GOT3 (cell line): ENCODE measurements around the gene RNF183.
A peak's percentile ranks its signal among the peaks of the same experiment; 100 is the strongest.

Experiments used
- DNase-seq: peaks from one replicate; lab custom pipeline; 2025; ENCODE audit warnings: mixed read lengths; lab: John Stamatoyannopoulos, UW

The RNF183 gene, protein sequence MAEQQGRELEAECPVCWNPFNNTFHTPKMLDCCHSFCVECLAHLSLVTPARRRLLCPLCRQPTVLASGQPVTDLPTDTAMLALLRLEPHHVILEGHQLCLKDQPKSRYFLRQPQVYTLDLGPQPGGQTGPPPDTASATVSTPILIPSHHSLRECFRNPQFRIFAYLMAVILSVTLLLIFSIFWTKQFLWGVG

DNA sequence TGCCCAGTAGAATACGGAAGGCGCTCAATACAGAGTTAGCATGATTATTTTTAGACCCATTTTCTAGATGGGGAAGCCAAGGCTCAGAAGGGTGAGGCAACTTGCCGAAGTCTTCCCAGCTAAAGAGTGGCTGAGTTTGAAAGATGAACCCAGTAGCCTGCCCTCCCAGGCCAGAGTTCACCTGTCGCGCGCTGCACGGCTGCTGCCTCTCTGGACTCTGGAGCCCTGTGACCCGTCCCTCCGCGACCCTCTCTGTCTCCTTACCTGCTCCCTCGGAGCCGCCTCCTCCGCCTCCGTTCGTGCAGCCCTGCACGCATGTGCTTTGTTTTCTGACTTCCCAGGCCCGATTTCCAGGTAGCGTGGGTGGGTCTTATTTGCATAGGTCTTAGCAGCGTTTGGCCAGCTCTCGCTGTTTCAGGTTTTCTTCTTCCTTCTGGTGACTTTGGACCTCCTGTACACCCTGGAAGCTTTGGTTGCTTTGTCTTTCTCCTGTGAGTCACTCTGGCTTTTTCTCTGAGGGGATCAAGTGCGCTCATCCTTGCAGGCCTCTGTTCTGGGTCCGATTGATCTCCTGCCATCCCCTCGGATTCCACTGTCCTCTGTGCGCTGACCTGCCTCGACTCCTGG lies at the start of gene RNF183:
Gene RNF183, minus strand, starts transcription at position 585 of the 627 bp plus-strand sequence. CDS start 5,192 bp downstream, outside the sequence.
- DNase-seq = no peak

DNA sequence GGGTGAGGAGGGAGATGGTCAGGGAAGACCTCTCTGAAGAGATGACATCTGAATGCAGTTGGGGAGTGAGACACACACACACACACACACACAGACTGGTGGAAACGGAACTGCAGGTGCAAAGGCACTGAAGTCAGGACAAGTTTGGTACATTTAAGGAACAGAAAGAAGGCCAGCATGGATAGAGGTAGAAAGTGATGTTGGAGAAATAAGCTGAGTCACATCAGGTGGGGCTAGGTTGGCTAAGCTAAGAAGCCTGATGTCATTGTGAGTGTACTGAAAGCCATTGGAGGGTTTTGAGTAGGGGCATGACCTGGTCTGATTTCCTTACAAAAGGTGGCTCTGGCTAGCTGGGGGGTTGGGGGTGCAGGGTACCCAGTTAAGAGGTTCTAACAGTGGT lies 49.2 kb upstream of the RNF183 start:
- no peak for DNase-seq

DNA sequence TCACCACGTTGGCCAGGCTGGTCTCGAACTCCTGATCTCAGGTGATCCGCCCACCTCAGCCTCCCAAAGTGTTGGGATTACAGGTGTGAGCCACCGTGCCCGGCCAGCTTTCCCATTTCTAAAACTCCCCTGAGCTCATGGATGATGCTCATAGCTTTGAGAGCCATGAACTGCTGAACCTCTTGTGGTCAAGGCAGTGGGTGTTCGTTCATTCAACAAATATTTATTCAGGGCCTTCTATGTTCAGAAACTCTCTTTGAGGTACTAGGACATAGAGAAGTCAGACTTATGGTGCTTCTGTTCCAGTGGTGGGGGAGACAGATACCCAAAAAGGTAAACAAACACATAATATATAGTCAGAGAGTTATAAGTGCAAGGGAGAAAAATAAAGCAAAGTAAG lies 48.8 kb upstream of the RNF183 start:
- DNase-seq = no peak

DNA sequence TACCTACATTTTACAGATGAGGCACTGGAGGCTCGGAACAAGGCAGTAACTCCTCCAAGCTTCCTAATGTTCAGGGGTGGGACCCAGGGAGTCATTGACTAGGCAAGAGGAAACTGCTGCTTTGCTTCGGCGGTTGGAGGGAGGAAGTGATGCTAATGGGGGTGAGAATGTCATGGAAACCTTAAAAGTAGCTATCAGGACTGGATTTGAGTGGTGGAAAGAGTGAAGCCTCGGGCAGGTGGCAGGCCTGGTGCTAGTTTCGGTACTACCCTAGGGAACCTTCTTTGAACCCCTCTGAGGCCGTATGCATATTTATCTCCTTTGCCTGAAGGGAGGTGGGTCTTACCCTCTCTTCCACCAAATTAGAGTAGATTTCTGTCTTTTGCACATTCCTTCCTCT lies 47.8 kb upstream of the RNF183 start:
- DNase-seq = no peak

DNA sequence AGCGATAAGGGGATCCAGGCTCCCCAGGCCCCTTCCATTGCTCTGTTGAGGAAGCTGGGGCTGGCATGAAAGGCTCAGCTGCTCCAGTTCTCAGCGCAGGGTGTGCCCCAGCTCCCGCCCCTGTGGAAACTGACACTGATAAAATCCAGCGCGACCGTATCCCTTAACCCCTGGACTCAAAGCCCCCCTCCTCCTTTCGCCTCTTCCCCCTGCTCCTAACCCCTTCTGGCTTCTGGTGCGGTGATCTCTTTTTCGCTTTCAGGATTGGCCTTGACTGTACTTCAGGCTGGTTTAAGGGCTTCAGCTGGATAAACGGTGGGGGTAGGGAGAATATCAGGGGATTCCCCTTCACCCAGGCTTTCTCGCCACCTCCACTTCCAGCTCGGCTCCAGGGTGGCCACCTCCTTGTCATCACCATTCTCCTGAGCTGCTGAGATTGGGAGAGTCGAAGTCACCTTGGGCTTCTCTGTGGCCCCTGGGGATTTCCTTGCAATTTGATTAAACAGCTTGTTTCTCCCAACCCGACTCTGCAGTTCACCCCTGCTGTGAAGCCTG lies 47.0 kb upstream of the RNF183 start:
- no peak for DNase-seq

DNA sequence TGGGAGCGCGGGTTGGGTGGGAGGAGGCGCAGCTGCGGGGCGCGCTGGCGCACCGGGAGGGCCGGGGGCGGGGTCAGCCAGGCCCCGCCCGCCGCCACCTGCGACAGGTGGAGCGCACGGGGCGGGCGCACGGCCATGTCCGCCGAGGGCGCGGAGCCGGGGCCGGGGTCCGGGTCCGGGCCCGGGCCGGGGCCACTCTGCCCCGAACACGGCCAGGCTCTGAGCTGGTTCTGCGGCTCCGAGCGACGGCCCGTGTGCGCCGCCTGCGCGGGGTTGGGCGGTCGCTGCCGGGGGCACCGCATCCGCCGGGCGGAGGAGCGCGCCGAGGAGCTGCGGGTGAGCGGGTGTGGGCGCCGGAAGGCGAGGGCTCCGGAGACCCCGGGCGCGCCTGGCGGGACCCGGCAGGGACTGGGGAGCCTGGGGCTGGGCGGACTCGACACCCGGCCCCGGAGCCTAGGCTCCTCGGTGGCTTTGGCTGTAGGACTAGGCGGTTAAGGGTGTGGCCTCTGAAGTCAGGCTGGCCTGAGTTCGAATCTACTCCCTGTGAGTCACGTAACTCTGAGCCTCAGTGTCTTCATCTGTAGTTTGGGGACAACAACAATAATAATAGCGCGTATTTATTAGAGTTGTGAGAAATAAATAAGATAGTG lies 46.4 kb upstream of the RNF183 start, which contains the start of gene BSPRY:
Gene BSPRY, plus strand, starts transcription at position 97 of the 650 bp plus-strand sequence. Its CDS starts 39 bp downstream, at position 136.
- no peak for DNase-seq

DNA sequence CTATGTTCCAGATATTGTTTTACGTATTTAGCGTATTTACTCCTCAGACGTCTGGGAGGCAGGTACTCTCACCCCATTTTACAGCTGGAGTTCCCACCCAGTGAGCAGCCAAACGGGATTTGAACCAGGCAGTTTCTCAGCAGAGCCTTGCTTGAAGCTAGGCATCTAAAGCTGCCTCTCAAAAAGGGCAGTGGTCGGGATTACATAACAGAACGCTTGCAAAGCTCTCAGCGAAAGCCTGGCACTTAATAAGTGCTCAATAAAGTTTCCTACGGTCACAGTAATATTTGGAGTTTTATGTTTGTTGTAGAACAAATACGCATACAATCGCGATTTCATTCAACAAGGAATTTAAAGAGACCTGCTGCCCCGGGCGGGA lies 45.9 kb upstream of the RNF183 start:
- DNase-seq = no peak

DNA sequence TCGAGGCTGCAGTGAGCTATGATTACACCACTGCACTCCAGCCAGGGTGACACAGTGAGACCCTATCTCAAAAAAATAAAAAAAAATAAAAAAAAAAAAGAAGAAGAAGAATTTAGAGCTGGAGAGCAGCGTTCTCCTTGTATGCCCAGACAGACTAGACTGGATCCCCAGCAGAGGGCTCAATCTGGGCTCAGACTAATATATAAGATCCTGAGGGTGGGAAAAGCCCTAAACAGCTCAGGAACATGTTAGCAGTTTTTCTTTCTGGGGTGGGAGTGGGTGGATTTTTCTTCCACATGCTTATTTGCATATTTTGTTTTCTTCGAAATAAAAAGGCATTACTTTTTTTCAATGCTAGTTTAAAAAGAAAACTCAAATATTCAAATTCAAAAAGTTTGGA lies 45.3 kb upstream of the RNF183 start:
- DNase-seq = no peak

DNA sequence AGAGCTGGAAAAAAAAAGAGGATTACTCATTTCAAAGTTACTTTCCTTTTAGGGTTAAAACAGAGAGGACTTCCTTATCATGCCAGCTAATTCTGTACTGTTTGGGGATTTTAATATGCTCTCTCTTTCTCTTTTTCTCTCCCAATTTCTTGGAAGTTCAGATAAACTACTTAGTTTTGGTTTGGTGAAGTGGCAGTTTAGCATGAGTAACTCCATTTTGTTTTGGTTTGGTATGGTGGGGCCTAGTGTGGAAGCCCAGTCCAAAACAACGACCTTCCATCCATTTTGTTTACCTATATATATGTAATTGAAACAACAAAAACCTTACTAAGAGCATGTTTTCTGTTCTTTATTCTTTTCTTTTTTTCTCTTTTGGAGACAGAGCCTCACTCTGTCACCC lies 42.5 kb upstream of the RNF183 start:
- DNase-seq = no peak

DNA sequence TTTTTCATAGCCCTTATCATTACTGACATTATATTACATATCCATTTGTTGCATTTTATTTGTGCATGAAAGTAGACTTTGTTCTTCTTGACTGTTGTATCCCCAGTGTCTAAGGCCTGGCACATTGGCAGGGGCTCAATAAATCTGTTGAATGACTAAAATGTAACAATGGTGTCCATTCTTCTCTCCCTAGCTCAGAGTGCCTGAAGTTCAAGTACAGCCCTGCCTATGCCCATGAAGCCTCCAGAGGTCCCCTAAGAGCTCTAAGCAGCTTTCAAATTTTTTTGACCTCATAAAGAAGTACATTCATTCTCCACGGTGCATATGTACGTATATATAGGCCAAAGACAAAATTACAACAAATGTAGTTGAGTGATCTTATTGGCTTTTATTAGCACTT lies 42.0 kb upstream of the RNF183 start:
- DNase-seq = no peak

DNA sequence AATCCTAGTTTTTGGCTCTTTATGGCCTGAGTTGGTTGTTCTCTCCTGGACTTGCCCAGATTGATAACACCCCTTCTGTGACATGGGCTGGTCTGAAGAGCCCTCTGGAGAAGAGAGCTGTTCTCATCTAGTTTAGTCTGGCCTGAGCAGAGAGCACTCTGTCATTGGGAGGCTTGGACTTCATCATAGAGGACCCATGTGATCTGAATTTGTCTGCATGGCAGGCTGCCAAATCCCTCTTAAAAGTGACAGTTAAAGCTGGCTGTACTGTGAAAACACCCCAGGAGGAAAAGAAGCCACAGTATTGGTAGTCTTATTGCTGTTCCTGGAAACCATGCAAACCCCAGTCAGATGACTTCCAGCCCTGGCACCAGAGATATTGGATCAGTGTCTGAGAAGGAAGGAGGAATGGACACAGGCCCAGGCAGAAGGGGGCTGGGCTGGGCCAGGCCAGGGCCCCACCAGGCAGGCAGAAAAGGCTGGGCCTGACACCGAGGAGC lies 40.6 kb upstream of the RNF183 start:
- DNase-seq = no peak

DNA sequence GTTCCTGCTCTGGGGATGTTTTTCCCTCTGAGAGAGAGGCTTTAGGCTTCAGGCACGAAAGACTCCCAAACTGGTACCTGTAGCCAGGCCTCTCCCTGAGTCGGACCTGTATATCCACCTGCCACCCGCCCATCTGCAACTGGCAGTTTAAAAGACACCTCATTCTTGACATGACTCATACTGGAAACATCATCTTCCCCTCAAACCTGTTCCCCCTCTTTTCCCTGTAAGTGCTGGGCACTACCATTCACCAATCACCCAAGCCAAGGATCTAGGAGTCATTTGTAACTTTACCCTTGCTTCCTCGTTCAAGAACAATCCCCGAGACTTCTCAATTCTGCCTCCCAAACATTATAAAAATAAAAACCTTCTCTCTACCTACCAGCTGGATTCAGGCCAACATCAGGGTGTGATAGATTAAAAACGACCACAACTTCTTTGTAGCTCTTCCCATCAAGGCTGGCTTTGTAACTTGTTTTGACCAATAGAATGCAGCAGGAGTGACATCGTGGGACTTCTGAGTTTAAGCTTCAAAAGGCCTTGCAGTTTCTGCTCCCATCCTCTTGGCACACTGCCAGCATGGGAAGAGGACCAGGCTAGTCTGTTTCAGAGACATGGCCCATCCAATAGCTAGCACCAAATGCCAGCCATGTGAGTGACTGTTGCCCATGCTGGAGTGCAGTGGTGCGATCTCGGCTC lies 38.7 kb upstream of the RNF183 start:
- DNase-seq = no peak

DNA sequence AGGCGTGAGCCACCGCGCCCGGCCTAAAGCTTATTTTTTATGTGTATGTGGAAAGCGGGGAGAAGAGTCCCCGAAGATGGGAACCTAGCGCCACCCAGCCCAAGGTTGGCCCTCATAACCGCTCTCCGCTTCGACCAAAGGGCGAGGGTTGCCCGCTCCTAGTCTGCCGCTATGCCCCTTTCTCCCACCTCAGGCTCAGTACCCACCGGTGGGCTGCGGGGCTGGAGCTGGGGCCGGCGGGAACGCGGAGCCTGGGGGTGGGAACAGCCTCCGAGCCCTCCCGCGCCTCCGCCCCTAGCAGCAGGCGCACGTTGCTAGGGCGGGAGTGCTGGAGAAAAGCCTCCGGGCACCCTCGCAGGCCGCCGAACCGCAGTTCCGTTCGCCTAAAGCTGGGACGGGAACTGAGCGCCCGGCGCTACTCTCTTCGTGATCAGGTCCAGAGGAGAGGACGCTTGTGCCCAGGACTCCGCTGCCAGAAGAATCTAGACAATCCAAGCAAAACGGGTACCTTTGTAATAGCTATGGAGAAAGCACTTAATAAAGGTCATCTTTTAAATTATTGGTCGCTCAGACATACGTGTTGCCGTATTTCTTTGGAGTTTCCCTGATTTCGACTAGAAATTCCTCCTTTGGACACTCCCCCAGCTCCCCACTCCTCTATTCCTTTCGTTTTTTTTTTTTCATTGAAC lies 37.0 kb upstream of the RNF183 start, which contains the start of gene WDR31:
Gene WDR31, minus strand, starts transcription at position 265 of the 689 bp plus-strand sequence. CDS start 8,253 bp downstream, outside the sequence.
- DNase-seq = peak; percentile 37

DNA sequence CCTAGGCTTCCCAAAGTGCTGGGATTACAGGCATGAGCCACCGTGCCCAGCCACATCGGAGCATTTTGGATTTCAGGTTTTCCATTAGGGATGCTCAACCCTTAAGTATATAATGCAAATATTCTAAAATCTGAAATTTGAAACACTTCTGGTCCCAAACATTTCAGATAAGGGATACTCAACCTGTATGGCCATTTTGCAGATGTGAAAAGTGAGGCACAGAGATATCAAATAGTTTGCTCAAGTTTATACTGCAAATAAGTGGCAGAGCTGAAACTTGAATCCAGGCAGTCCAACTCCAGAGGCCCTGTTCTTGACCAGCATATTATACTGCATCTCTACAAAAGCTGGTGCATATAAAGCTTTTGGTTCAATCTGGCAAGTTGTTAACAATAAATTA lies 34.5 kb upstream of the RNF183 start:
- no peak for DNase-seq

DNA sequence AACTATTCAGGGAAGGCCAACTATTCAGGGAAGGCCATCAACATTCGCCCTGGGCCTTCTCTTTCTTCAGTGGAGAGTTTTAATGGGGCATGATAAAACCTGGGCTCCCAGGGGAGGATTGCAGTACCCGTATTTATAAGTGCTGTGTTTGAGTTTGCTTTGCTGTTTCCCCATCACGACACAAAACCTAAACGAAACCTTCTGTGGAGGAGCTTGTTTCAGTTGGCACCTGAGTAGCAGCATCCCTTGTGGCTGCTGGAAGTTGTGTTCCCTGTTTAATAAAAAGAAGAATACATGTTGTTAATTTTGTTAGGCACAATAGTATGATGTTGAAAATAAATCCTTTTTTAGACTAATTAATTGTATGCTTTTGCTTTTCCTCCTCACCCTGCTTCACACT lies 28.6 kb upstream of the RNF183 start:
- DNase-seq = no peak

DNA sequence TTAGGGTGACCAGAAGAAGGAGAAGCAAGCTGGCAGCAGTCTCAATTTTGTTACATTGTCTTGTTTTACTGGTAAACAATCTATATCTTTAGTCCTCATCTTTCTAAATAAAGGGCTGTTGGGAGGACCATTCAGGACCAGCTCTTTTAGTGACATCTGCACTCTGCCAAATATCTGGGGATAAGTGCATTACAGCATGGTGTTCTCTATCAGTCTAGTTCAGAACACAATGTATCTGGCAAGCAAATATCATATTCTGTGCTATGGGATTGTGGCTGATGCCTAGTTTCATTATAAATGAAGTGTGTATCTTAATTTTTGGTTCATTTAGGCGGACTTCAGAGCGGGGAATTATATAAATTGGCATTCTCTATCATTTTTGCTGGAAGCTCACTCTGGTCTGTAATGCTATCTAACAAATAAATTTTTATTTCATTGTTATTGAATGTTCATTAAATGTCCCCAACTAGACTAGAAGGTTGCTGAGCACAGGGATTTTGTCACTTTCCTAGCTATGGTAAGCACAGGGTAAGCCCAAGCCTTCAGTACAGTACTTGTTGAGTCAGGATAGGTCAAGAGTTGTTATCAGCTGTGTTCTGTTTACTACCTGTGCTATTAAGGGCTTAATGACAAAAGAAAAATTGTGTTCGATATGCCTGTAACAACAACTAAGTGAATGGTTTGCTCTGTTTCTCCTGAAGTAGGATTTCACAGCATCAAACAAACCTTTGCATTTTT lies 25.0 kb upstream of the RNF183 start:
- no peak for DNase-seq

DNA sequence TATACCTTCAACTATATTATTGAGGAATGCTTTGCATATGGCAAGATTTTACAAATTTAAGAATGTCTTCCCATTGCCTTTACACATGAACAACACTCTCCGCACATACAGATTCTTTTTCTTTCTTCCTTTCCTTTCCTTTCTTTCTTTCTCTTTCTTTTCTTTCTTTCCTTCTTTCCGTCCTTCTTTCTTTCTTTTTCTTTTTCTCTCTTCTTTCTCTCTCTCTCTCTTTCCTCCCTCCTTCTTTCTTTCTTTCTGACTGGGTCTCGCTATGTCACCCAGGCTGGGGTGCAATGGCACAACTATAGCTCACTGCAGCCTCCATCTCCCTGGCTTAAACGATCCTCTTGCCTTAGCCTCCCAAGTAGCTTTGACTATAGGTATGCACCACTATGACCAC lies 23.1 kb upstream of the RNF183 start:
- DNase-seq = no peak

DNA sequence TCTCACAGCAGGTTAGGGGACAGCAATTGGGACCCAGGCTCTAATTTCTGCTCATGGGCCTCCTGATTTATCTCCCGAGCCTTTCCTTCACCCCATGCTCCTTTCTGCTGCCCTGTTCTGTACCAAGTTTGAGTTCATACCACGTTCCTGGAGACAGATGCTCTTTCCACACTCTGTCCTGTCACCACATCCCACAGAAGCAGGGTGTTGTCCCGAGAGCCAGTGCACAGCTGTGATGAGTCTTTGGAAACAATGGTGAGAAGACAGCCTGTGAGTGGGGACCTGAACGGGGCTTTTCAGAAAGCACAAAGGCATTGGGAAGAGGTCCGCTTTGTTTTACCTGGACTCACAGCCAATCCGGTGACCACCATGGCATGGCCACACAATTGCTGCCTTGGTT lies 19.5 kb upstream of the RNF183 start:
- DNase-seq = no peak

DNA sequence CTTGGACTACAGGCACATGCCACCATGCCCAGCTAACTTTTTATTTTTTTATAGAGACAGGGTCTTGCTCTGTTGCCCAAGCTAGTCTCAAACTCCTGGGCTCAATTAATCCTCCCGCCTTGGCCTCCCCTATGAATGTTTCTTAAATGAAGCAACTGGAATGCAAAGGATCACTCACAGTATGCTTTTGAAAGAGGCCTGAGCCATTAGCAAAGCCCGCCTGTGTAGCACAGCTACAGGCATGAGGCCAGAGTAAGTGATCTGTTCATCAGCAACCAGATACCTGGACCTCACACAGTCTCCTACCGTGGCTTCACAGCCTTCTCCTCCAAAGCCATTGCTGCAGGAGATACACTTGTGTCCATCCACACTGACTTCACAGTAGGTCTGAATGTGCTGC lies 16.9 kb upstream of the RNF183 start:
- no peak for DNase-seq

DNA sequence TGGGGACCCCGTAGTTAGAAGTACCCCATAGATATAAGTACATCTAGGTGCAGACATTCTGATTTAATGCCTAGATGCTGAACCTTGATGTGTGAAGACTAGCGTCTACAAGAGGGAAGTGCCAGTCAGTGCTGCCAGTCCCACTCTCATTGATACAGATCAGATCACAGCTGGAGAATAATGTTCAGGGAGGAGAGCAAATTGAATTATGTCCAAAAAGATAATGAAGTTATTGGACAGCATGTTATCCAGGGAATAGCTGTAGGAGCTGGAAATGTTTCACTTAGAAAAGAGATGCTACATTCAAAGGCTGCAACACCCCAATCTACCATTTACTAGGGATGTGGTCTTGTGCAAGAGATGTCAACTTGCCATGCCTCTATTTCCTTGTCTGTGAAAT lies 15.9 kb upstream of the RNF183 start:
- no peak for DNase-seq

DNA sequence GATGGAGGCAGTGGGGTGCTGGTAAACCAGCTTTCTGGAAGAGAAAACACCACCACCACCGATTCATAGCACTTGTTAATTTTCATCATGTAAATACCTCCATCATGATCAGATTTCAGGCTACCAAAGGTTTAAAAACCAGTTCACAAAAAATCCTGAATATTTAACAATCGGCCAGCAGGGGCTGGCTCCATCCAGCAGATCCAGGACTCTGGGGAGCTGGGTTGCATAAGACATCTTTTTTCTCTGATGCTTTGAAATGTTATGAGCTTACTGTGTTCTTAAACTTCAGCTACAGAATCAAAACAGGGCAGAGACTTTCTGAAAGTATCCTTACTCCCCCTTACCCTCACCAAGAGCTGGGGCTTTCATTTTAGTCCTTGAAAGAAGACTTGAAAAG lies 14.6 kb upstream of the RNF183 start:
- no peak for DNase-seq
